Nephron (organoid): ENCODE measurements around the gene GPC3.

Source experiments
- H3K27ac Mint-ChIP-seq, 3 experiments: 2 replicates each; pipeline ENCODE4 v1.8.0; 2020; ENCODE audit warnings: mixed read lengths in 3 of 3, mild to moderate bottlenecking in 2 of 3, moderate library complexity in 1 of 3
- H3K27me3 Mint-ChIP-seq: 2 replicates; pipeline ENCODE4 v1.8.0; 2021; ENCODE audit warnings: low read depth, mild to moderate bottlenecking, moderate library complexity, mixed read lengths
- H3K36me3 Mint-ChIP-seq: 2 replicates; pipeline ENCODE4 v1.8.0; 2020; ENCODE audit warnings: low read depth, mixed read lengths
- H3K4me1 Mint-ChIP-seq: 2 replicates; pipeline ENCODE4 v1.8.0; 2020; ENCODE audit warnings: mixed read lengths
- H3K4me3 Mint-ChIP-seq, 3 experiments: 2 replicates each; pipeline ENCODE4 v1.8.0; 2020; ENCODE audit warnings: mild to moderate bottlenecking in 3 of 3, mixed read lengths in 3 of 3, moderate library complexity in 2 of 3
- H3K9me3 Mint-ChIP-seq: 2 replicates; pipeline ENCODE4 v1.8.0; 2020; ENCODE audit warnings: mixed read lengths
- CTCF ChIP-seq, 3 experiments: fragments of 200-600 bp; sonication (generic); IDR thresholded peaks; one replicate each; pipeline ENCODE4 v1.5.0; 2021; ENCODE audit warnings: antibody characterized with exemption in 3 of 3; ENCODE audit not compliant: unreplicated experiment in 3 of 3

Gene GPC3

GRCh38 chrX:133953078-133953477 is 32.3 kb downstream of the GPC3 start:
- Mint-ChIP-seq H3K4me3 (no peak overlapping the region), H3K27ac (peak overlapping the region in 1 of 3 experiments; percentile 74), H3K27me3 (no peaks in the 10 kb centered on the region), H3K9me3 (peaks cover 14% of the 10 kb centered on the region), H3K36me3 (peaks cover 60% of the 10 kb centered on the region), H3K4me1 (peaks cover 3% of the 10 kb centered on the region)
- no peak for TF ChIP-seq CTCF (IDR thresholded peaks at IDR 0.05; ENCODE audit: unreplicated experiment in 3 of 3)

GRCh38 chrX:133951098-133951497 is 34.3 kb downstream of the GPC3 start:
- Mint-ChIP-seq H3K27me3 (no peaks in the 10 kb centered on the region), H3K27ac (peak overlapping the region; percentile 6 to 69 (median 64)), H3K9me3 (peaks cover 14% of the 10 kb centered on the region), H3K4me1 (peaks cover 9% of the 10 kb centered on the region), H3K36me3 (peaks cover 74% of the 10 kb centered on the region), H3K4me3 (no peak overlapping the region)
- TF ChIP-seq CTCF (IDR thresholded peaks at IDR 0.05; ENCODE audit: unreplicated experiment in 3 of 3), result no peak

DNA sequence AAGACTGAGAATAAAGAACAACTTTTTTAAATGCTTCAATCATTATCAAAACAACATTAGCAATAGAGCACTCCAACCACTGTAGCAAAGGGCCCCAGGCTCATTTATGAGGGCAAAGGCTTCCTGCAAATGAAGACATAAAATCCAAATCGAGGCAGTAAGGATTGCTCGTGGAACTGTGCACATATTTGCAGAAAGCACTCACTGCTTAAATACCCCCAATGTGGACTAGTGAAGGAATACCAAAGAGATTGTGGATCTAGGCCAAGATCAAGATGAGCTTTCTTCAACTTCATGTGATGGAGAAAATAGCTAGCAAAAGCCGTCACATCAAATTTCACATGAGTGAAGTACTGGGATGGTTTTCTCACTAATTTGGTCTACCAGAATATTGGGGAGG is 35.2 kb downstream of the GPC3 start:
- TF ChIP-seq CTCF (IDR thresholded peaks at IDR 0.05; ENCODE audit: unreplicated experiment in 3 of 3), result no peak
- Mint-ChIP-seq H3K36me3 (peaks cover 71% of the 10 kb centered on the region), H3K27ac (peak overlapping the region; percentile 6 to 69 (median 64)), H3K4me1 (peaks cover 9% of the 10 kb centered on the region), H3K4me3 (no peak overlapping the region), H3K9me3 (peaks cover 11% of the 10 kb centered on the region), H3K27me3 (no peaks in the 10 kb centered on the region)

- peaks cover 9% of the 10 kb centered on the region for H3K4me1 Mint-ChIP-seq
- peak overlapping the region in 1 of 3 experiments; percentile 15 for H3K27ac Mint-ChIP-seq
- H3K4me3 Mint-ChIP-seq, result no peak overlapping the region
- H3K27me3 Mint-ChIP-seq, result no peaks in the 10 kb centered on the region
- H3K36me3 Mint-ChIP-seq, result peaks cover 69% of the 10 kb centered on the region
- peaks cover 6% of the 10 kb centered on the region for H3K9me3 Mint-ChIP-seq
- no peak for TF ChIP-seq CTCF (IDR thresholded peaks at IDR 0.05; ENCODE audit: unreplicated experiment in 3 of 3)
Observed at GRCh38 chrX:133948895-133949294, 36.5 kb downstream of the GPC3 start.

GRCh38 chrX:133947996-133948395 is 37.4 kb downstream of the GPC3 start:
- TF ChIP-seq CTCF (IDR thresholded peaks at IDR 0.05; ENCODE audit: unreplicated experiment in 3 of 3), result no peak
- peak overlapping the region in 1 of 3 experiments; percentile 27 for H3K4me3 Mint-ChIP-seq
- peaks cover 2% of the 10 kb centered on the region for H3K9me3 Mint-ChIP-seq
- peak overlapping the region; percentile 82 to 91 (median 85) for H3K27ac Mint-ChIP-seq
- peaks cover 9% of the 10 kb centered on the region for H3K4me1 Mint-ChIP-seq
- no peaks in the 10 kb centered on the region for H3K27me3 Mint-ChIP-seq
- peaks cover 60% of the 10 kb centered on the region for H3K36me3 Mint-ChIP-seq

DNA sequence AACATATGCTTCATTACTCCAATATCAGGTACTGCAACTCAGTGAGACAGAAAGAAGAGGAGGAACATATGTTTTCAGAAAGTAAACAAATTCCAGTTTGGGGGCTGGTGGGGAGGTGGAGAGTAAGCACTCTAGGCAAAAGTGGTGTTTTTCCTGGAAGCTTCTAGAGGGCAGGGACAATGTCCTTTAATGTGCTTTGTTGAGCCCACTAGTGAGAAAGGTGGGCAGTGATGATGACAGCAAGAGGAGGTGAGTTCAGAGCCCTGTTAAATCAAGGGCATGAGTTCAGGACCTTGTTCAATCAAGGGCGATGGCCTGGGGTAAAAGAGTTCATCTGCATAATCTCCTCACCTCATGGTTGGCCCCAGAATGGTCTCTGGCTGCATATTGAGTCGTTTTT is 38.4 kb downstream of the GPC3 start:
- H3K4me1 Mint-ChIP-seq, result peaks cover 9% of the 10 kb centered on the region
- H3K27ac Mint-ChIP-seq, result peak overlapping the region; percentile 21 to 91 (median 82)
- H3K27me3 Mint-ChIP-seq, result no peaks in the 10 kb centered on the region
- H3K9me3 Mint-ChIP-seq, result no peaks in the 10 kb centered on the region
- H3K36me3 Mint-ChIP-seq, result peaks cover 61% of the 10 kb centered on the region
- no peak for TF ChIP-seq CTCF (IDR thresholded peaks at IDR 0.05; ENCODE audit: unreplicated experiment in 3 of 3)
- no peak overlapping the region for H3K4me3 Mint-ChIP-seq
